Embryonic facial prominence (tissue), 1 donor: ENCODE results near the gene ABHD11.
"Not testable (repeated sequence)": the region's sequence is repeated elsewhere in the genome, so short reads cannot be mapped to it uniquely, and the experiment has no call there.

Experiments
- DNase-seq: peaks from one replicate; pipeline ENCODE4 v3.0.0-alpha.2; 2016; ENCODE audit errors: extremely low spot score

Gene ABHD11

GRCh38 chr7:73742753-73743641 lies 4.4 kb upstream of the ABHD11 start:
- no peak for DNase-seq

GRCh38 chr7:73742338-73742752 lies 3.7 kb upstream of the ABHD11 start:
- no peak for DNase-seq

GRCh38 chr7:73741600-73741999 lies 3.0 kb upstream of the ABHD11 start:
- DNase-seq, result no peak

- no peak for DNase-seq
Measured at GRCh38 chr7:73740771-73741170, 2.2 kb upstream of the ABHD11 start.

- no peak for DNase-seq
Measured at GRCh38 chr7:73740212-73740611, 1.6 kb upstream of the ABHD11 start.

- DNase-seq, result no peak
Measured at GRCh38 chr7:73739387-73739767, 775 bp upstream of the ABHD11 start.

GRCh38 chr7:73738220-73738611 lies 386 bp downstream of the ABHD11 start:
- DNase-seq, result no peak

- no peak for DNase-seq
Measured at GRCh38 chr7:73737491-73738219, 947 bp downstream of the ABHD11 start.

- DNase-seq, result no peak
Measured at GRCh38 chr7:73736885-73737284, 1.7 kb downstream of the ABHD11 start.

- DNase-seq, result no peak
Measured at GRCh38 chr7:73735528-73735905, 3.1 kb downstream of the ABHD11 start.

- DNase-seq, result no peak
Measured at GRCh38 chr7:73734619-73735527, 3.7 kb downstream of the ABHD11 start.

GRCh38 chr7:73732397-73732796 lies 6.2 kb downstream of the ABHD11 start:
- DNase-seq, result no peak

- no peak for DNase-seq
Measured at GRCh38 chr7:73730485-73730884, 8.1 kb downstream of the ABHD11 start.

- DNase-seq, result no peak
Measured at GRCh38 chr7:73728551-73728950, 10.1 kb downstream of the ABHD11 start.

- DNase-seq, result no peak
Measured at GRCh38 chr7:73727952-73728351, 10.7 kb downstream of the ABHD11 start.

- DNase-seq, result no peak
Measured at GRCh38 chr7:73726083-73726466, 12.5 kb downstream of the ABHD11 start.

GRCh38 chr7:73723813-73724212 lies 14.8 kb downstream of the ABHD11 start:
- no peak for DNase-seq

GRCh38 chr7:73722785-73723184 lies 15.8 kb downstream of the ABHD11 start:
- no peak for DNase-seq

- DNase-seq, result not testable (repeated sequence)
Measured at GRCh38 chr7:73722182-73722581, 16.4 kb downstream of the ABHD11 start.

- DNase-seq, result no peak
Measured at GRCh38 chr7:73721377-73721817, 17.2 kb downstream of the ABHD11 start.

GRCh38 chr7:73720443-73720842 lies 18.2 kb downstream of the ABHD11 start:
- DNase-seq, result not testable (repeated sequence)

GRCh38 chr7:73719806-73720169 lies 18.8 kb downstream of the ABHD11 start:
- DNase-seq, result no peak
